Measurements from ENCODE around the gene FTO. TPM values are rescaled to one million over a fixed set of nuclear protein-coding genes. Genes with fewer than 3 reads are reported as not detected.

Gene FTO
- total and polyA plus RNA-seq, 2 of the 13 experiments (the other 11 are each of a cell fraction or from before 2014, with no cell fraction given): 41.6 to 55.8 TPM

DNA sequence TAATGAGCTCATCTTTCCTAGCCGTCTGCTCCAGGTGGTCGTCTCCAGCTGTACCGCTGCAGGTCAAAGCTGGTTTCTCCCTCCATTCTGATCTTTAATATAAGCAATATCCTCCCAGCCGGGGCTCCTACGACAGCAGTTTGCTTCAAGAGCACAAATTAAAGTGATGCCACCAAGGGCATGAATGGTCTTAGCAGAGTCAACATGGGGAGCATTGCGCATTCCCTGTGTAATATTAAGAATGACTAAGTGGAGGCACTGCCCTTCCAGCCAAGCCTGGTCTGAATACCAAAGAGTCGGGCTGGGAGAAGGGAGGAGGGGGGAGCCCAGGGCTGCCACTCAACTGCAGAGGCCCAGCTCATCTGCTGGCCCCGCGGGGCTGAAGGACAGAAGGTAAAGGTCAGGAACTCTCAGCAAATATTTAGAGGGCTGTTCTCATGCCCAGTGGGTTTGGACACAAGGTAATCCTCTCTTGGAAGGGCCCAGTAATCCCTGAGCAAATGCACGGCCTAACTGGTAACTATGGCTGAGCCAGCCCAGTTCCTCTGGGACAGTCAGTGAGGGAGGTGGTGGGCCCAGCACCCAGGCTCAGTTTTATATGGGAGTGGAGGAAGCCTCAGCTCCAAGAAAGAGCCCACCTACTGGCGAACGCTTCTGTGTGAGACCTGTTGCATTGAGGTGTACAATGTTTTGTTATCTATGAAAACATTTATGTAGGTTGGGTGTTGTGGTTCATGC is 461.4 kb downstream of the FTO start (continued):
- TF ChIP-seq HNF1A (IDR thresholded peaks at IDR 0.05; ENCODE audit: low read depth) (peak; percentile 75; the same call in 1 of the 2 replicates), HNF1A (CRISPR knock-in tag; IDR thresholded peaks at IDR 0.05; ENCODE audit: borderline replicate concordance) (peak; percentile 97), FOXA3 (CRISPR knock-in tag; IDR thresholded peaks at IDR 0.05) (peak; percentile 92), WIZ (CRISPR knock-in tag; IDR thresholded peaks at IDR 0.05) (peak; percentile 78; the same call in 1 of the 2 replicates), SOX13 (IDR thresholded peaks at IDR 0.05) (peak; percentile 52; the same call in 1 of the 2 replicates), SOX13 (CRISPR knock-in tag; conservative IDR thresholded peaks at IDR 0.05 in 1 of 2, IDR thresholded peaks at IDR 0.05 in 1 of 2) (peak in 1 of 2 experiments; percentile 96; a peak in 2 of 4 replicates), RARA (CRISPR knock-in tag; IDR thresholded peaks at IDR 0.05) (peak; percentile 95), ZNF24 (IDR thresholded peaks at IDR 0.05) (no peak), RCOR2 (CRISPR knock-in tag; IDR thresholded peaks at IDR 0.05) (peak; percentile 94), GATA4 (IDR thresholded peaks at IDR 0.05; ENCODE audit: borderline replicate concordance, low read depth) (peak; percentile 54; the same call in 1 of the 2 replicates), GRHL1 (CRISPR knock-in tag; conservative IDR thresholded peaks at IDR 0.05) (no peak), SALL2 (CRISPR knock-in tag; IDR thresholded peaks at IDR 0.05) (peak; percentile 62; the same call in 1 of the 2 replicates), TOPORS (CRISPR knock-in tag; IDR thresholded peaks at IDR 0.05) (peak; percentile 45), MIER3 (CRISPR knock-in tag; IDR thresholded peaks at IDR 0.05; ENCODE audit: borderline replicate concordance) (peak; percentile 96), ZNF883 (CRISPR knock-in tag; IDR thresholded peaks at IDR 0.05; ENCODE audit: not compliant biosample characterization) (peak; percentile 68), NCOA2 (CRISPR knock-in tag; IDR thresholded peaks at IDR 0.05) (peak; percentile 98), ZNF510 (CRISPR knock-in tag; IDR thresholded peaks at IDR 0.05; ENCODE audit: low read depth) (0 out of 2 replicates have a peak, but pooled peaks have one; percentile 79)
- TF ChIP-seq, protein P1, sequence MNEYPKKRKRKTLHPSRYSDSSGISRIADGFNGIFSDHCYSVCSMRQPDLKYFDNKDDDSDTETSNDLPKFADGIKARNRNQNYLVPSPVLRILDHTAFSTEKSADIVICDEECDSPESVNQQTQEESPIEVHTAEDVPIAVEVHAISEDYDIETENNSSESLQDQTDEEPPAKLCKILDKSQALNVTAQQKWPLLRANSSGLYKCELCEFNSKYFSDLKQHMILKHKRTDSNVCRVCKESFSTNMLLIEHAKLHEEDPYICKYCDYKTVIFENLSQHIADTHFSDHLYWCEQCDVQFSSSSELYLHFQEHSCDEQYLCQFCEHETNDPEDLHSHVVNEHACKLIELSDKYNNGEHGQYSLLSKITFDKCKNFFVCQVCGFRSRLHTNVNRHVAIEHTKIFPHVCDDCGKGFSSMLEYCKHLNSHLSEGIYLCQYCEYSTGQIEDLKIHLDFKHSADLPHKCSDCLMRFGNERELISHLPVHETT (CRISPR knock-in tag; conservative IDR thresholded peaks at IDR 0.05): peak; percentile 82
- TF ChIP-seq, protein P2, sequence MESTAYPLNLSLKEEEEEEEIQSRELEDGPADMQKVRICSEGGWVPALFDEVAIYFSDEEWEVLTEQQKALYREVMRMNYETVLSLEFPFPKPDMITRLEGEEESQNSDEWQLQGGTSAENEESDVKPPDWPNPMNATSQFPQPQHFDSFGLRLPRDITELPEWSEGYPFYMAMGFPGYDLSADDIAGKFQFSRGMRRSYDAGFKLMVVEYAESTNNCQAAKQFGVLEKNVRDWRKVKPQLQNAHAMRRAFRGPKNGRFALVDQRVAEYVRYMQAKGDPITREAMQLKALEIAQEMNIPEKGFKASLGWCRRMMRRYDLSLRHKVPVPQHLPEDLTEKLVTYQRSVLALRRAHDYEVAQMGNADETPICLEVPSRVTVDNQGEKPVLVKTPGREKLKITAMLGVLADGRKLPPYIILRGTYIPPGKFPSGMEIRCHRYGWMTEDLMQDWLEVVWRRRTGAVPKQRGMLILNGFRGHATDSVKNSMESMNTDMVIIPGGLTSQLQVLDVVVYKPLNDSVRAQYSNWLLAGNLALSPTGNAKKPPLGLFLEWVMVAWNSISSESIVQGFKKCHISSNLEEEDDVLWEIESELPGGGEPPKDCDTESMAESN (CRISPR knock-in tag; conservative IDR thresholded peaks at IDR 0.05): peak; percentile 59; the same call in 1 of the 2 replicates
